GM10266 (cell line): ENCODE results near the gene PITPNC1.
"Not testable (repeated sequence)": the region's sequence is repeated elsewhere in the genome, so short reads cannot be mapped to it uniquely, and the experiment has no call there.

Source experiments
- DNase-seq: peaks from one replicate; pipeline ENCODE4 v3.0.0; 2012; ENCODE audit errors: extremely low spot score
- TF ChIP-seq, protein P1 (sequence below): IDR thresholded peaks from 2 replicates; pipeline ENCODE4 v1.5.1; 2012; ENCODE audit warnings: mild to moderate bottlenecking, low read depth; ENCODE audit not compliant: control insufficient read depth, insufficient read depth; ENCODE audit errors: missing control alignments

The PITPNC1 gene

GRCh38 chr17:67511804-67512203 lies 134.7 kb downstream of the PITPNC1 start:
- TF ChIP-seq, protein P1, sequence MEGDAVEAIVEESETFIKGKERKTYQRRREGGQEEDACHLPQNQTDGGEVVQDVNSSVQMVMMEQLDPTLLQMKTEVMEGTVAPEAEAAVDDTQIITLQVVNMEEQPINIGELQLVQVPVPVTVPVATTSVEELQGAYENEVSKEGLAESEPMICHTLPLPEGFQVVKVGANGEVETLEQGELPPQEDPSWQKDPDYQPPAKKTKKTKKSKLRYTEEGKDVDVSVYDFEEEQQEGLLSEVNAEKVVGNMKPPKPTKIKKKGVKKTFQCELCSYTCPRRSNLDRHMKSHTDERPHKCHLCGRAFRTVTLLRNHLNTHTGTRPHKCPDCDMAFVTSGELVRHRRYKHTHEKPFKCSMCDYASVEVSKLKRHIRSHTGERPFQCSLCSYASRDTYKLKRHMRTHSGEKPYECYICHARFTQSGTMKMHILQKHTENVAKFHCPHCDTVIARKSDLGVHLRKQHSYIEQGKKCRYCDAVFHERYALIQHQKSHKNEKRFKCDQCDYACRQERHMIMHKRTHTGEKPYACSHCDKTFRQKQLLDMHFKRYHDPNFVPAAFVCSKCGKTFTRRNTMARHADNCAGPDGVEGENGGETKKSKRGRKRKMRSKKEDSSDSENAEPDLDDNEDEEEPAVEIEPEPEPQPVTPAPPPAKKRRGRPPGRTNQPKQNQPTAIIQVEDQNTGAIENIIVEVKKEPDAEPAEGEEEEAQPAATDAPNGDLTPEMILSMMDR = no peak
- no peak for DNase-seq

GRCh38 chr17:67514998-67515397 lies 137.9 kb downstream of the PITPNC1 start:
- DNase-seq = peak; percentile 49
- TF ChIP-seq, protein P1 = no peak

DNA sequence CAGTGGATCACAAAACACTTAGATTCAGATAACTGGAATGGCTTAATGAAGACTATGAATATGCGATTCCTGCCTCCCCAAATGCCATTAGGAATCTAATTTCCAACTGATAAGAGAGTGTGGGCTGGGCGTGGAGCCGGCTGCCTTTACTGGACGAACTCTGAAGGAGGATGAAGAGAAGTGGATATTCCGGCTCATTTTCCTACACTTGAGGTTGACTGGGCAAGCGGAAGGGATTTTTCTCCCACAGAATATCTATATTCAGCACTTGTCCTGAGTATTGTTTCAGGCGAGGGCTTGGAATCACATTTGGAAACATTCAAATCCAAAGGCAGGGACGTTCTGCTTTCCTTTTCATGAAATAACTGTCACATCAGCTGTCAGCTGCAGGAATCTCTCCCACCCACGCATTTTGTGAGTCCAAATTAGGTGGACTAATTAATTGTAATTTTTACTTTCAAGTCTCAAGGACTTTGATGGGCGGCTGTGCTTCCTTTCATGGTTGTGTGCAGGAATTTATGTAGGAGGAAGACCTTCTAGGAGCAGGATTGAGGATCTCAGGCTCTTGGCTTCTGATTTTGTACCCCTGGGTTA lies 138.5 kb downstream of the PITPNC1 start:
- no peak for DNase-seq
- TF ChIP-seq, protein P1 = no peak

DNA sequence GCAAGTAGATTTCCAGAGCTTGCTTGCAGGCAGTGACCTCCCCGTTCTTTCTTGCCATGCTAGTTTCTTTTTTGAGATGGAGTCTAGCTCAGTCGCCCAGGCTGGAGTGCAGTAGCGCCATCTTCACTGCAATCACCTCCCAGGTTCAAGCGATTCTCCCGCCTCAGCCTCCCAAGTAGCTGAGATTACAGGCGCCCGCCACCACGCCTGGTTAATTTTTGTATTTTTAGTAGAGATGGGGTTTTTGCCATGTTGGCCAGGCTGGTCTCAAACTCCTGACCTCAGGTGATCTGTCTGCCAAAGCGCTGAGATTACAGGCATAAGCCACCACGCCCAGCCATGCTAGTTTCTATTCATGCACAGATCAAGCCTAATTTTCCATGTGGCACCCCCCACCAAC lies 139.5 kb downstream of the PITPNC1 start:
- DNase-seq = not testable (repeated sequence)

DNA sequence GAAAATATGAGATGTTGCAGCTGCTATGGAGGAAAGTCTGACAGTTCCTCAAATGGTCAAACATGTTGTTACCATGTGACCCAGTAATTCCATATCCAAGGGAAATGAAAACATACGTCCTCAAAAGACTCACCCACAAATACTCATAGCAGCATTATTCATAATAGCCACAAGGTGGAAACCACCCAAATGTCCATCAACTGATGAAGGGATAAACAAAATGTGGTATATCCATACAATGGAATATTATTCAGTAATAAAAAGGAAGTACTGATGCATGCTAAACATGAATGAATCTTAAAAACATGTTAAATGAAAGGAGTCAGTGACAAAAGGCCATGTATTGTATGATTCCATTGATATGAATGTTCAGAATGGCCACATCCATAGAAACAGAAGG lies 140.2 kb downstream of the PITPNC1 start:
- DNase-seq = no peak
- TF ChIP-seq, protein P1 = no peak

DNA sequence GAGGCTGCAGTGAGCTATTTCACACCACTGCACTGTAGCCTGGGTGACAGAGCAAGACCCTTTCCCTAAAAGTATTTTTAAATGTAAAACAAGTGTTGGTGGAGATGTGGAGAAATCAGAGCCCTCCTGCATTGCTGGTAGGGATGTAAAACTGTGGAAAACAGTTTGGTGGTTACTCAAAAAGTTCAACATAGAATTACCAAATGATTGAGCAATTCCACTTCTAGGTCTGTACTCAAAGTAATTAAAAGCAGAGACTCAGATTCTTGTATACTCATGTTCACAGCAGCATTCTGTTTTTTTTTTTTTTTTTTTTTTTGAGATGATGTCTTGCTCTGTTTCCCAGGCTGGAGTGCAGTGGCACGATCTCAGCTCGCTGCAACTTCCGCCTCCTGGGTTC lies 141.8 kb downstream of the PITPNC1 start:
- TF ChIP-seq, protein P1 = no peak
- DNase-seq = no peak

GRCh38 chr17:67519801-67520251 lies 142.7 kb downstream of the PITPNC1 start:
- TF ChIP-seq, protein P1 = no peak
- no peak for DNase-seq
